MM.1S (cell line): ENCODE data around the gene CNGA1.
A peak's percentile ranks its signal among the peaks of the same experiment; 100 is the strongest.

Source experiments
- DNase-seq: peaks from one replicate; pipeline ENCODE4 v3.0.0-alpha.2; 2015
- H2AFZ ChIP-seq: fragments of 300-600 bp; sonication (generic); 2 replicates; pipeline ENCODE4 v1.6.0; 2016; ENCODE audit warnings: antibody characterized with exemption, low read length
- H3F3A ChIP-seq: fragments of 300-600 bp; sonication (generic); 2 replicates; pipeline ENCODE4 v1.6.1; 2016; ENCODE audit warnings: mild to moderate bottlenecking, antibody characterized with exemption, low read length, moderate library complexity, mixed read lengths; ENCODE audit not compliant: insufficient read depth
- H3K27ac ChIP-seq: fragments of 300-600 bp; sonication (generic); 2 replicates; pipeline ENCODE4 v1.5.1; 2016; ENCODE audit warnings: mild to moderate bottlenecking, low read length
- H3K27me3 ChIP-seq: fragments of 300-600 bp; sonication (generic); replicated peaks from 2 replicates; pipeline ENCODE4 v1.6.0; 2016; ENCODE audit warnings: low read length; ENCODE audit not compliant: insufficient read depth
- H3K36me3 ChIP-seq: fragments of 300-600 bp; sonication (generic); replicated peaks from 2 replicates; pipeline ENCODE4 v1.6.1; 2016; ENCODE audit warnings: mild to moderate bottlenecking, low read length, mixed read lengths; ENCODE audit not compliant: insufficient read depth
- H3K4me1 ChIP-seq: fragments of 300-600 bp; sonication (generic); 2 replicates; pipeline ENCODE4 v1.6.1; 2016; ENCODE audit warnings: low read length, mixed read lengths
- H3K4me2 ChIP-seq: fragments of 300-600 bp; sonication (generic); 2 replicates; pipeline ENCODE4 v1.6.0; 2016; ENCODE audit warnings: low read depth, low read length
- H3K4me3 ChIP-seq: fragments of 300-600 bp; sonication (generic); 2 replicates; pipeline ENCODE4 v1.5.1; 2016; ENCODE audit warnings: low read length, mixed read lengths
- H3K79me2 ChIP-seq: fragments of 300-600 bp; sonication (generic); 2 replicates; pipeline ENCODE4 v1.6.1; 2016; ENCODE audit warnings: mixed run types, low read length, mixed read lengths
- H3K9ac ChIP-seq: fragments of 300-600 bp; sonication (generic); 2 replicates; pipeline ENCODE4 v1.6.1; 2016; ENCODE audit warnings: low read length, mixed read lengths
- H3K9me2 ChIP-seq: fragments of 300-600 bp; sonication (generic); replicated peaks from 2 replicates; pipeline ENCODE4 v1.6.1; 2016; ENCODE audit warnings: mild to moderate bottlenecking, low read length, mixed read lengths; ENCODE audit not compliant: insufficient read depth
- H3K9me3 ChIP-seq: fragments of 300-600 bp; sonication (generic); replicated peaks from 2 replicates; pipeline ENCODE4 v1.6.1; 2016; ENCODE audit warnings: mild to moderate bottlenecking, low read length, mixed read lengths; ENCODE audit not compliant: insufficient read depth
- H4K20me1 ChIP-seq: fragments of 300-600 bp; sonication (generic); 2 replicates; pipeline ENCODE4 v1.6.1; 2016; ENCODE audit warnings: mild to moderate bottlenecking, low read length, moderate library complexity, mixed read lengths; ENCODE audit not compliant: insufficient read depth
- CTCF ChIP-seq: fragments of 300-600 bp; sonication (generic); IDR thresholded peaks from 2 replicates; pipeline ENCODE4 v1.5.1; 2016; ENCODE audit warnings: antibody characterized with exemption, low read length, mixed read lengths
- EZH2 ChIP-seq: fragments of 300-600 bp; sonication (generic); optimal IDR thresholded peaks from 2 replicates; pipeline ENCODE3; 2017; ENCODE audit warnings: low read depth, mild to moderate bottlenecking, antibody characterized with exemption, low read length, mixed read lengths
- EZH2phosphoT487 ChIP-seq: fragments of 300-600 bp; sonication (generic); IDR thresholded peaks from 2 replicates; pipeline ENCODE4 v1.6.1; 2018; ENCODE audit warnings: antibody characterized with exemption, low read length

The CNGA1 gene

GRCh38 chr4:48035952-48036351, 19.5 kb upstream of the CNGA1 start:
- Histone ChIP-seq H3K9me2 (no peaks in the 10 kb centered on the region), H3K27me3 (peaks cover 65% of the 10 kb centered on the region), H3K9ac (no peak overlapping the region), H4K20me1 (no peaks in the 10 kb centered on the region; the same call in 1 of the 2 replicates), H3K4me3 (no peak overlapping the region), H3K9me3 (no peaks in the 10 kb centered on the region), H2AFZ (no peak overlapping the region), H3K27ac (no peak overlapping the region), H3K4me2 (no peak overlapping the region), H3K4me1 (peaks cover 7% of the 10 kb centered on the region; the same call in 1 of the 2 replicates), H3K79me2 (no peaks in the 10 kb centered on the region), H3K36me3 (no peaks in the 10 kb centered on the region), H3F3A (no peaks in the 10 kb centered on the region)
- TF ChIP-seq EZH2 = no peak
- TF ChIP-seq CTCF = no peak
- no peak for TF ChIP-seq EZH2phosphoT487
- DNase-seq = no peak

DNA sequence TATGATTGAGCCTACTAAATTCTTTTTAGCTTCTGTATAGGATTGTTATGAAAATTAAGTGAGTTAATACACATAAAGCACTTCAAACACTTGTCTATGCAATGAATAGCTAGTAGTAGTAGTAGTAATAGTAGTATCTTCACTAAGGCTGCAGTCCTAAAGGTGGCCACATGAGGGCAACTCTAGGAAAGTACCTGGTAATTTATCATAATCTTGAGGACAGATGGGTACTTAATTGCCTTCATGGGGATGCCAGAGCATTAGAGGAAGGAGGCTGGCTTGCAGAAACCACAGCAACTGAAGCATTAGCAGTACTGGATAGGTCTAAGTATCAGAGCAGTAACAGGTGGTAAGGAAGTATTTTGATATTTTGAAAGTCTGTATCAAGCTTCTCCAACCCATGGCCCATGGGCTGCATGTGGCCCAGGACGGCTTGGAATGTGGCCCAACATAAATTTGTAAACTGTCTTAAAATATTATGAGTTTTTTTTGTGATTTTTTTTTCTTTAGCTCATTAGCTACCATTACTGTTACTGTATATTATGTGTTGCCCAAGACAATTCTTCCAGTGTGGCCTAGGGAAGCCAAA, 17.4 kb upstream of the CNGA1 start:
- Histone ChIP-seq H3K4me3 (no peak overlapping the region), H3K9me2 (no peaks in the 10 kb centered on the region), H3K9me3 (no peaks in the 10 kb centered on the region), H3K79me2 (no peaks in the 10 kb centered on the region), H4K20me1 (no peaks in the 10 kb centered on the region; the same call in 1 of the 2 replicates), H2AFZ (no peak overlapping the region), H3K4me1 (peaks cover 7% of the 10 kb centered on the region; the same call in 1 of the 2 replicates), H3K4me2 (no peak overlapping the region), H3K27ac (no peak overlapping the region), H3K27me3 (peaks cover 46% of the 10 kb centered on the region), H3F3A (no peaks in the 10 kb centered on the region), H3K36me3 (no peaks in the 10 kb centered on the region), H3K9ac (no peak overlapping the region)
- peak; percentile 63 for DNase-seq
- no peak for TF ChIP-seq EZH2phosphoT487
- no peak for TF ChIP-seq EZH2
- TF ChIP-seq CTCF = peak; percentile 75

- no peak for DNase-seq
- Histone ChIP-seq H3K36me3 (no peaks in the 10 kb centered on the region), H3K4me3 (no peak overlapping the region), H3K9ac (no peak overlapping the region), H3K4me2 (no peak overlapping the region), H3K27me3 (peaks cover 41% of the 10 kb centered on the region), H3K27ac (no peak overlapping the region), H3K9me3 (no peaks in the 10 kb centered on the region), H3K9me2 (no peaks in the 10 kb centered on the region), H3K4me1 (peaks cover 7% of the 10 kb centered on the region; the same call in 1 of the 2 replicates), H2AFZ (no peak overlapping the region), H3K79me2 (no peaks in the 10 kb centered on the region), H4K20me1 (no peaks in the 10 kb centered on the region; the same call in 1 of the 2 replicates), H3F3A (no peaks in the 10 kb centered on the region)
- TF ChIP-seq CTCF (no peak), EZH2 (no peak), EZH2phosphoT487 (no peak)
Measured at GRCh38 chr4:48033412-48033811, 16.9 kb upstream of the CNGA1 start.
